Mesothelial cell of epicardium (in vitro differentiated cells): ENCODE results near the gene ZNF318. TPM values are rescaled to one million over a fixed set of nuclear protein-coding genes. Genes with fewer than 3 reads are reported as not detected.

ENCODE experiments used
- DNase-seq, 2 experiments: peaks; one replicate each; pipeline ENCODE4 v3.0.0; 2021; ENCODE audit warnings: low spot score in 2 of 2; ENCODE audit not compliant: unreplicated experiment in 2 of 2
- H3K27ac Mint-ChIP-seq: 2 replicates; pipeline ENCODE4 v1.8.0; 2021; ENCODE audit warnings: mixed read lengths
- H3K27me3 Mint-ChIP-seq: 2 replicates; pipeline ENCODE4 v1.8.0; 2021; ENCODE audit warnings: low read depth, mixed read lengths
- H3K36me3 Mint-ChIP-seq: 2 replicates; pipeline ENCODE4 v1.8.0; 2021; ENCODE audit warnings: mixed read lengths
- H3K4me1 Mint-ChIP-seq: 2 replicates; pipeline ENCODE4 v1.8.0; 2021; ENCODE audit warnings: mixed read lengths
- H3K4me3 Mint-ChIP-seq: 2 replicates; pipeline ENCODE4 v1.8.0; 2021; ENCODE audit warnings: mild to moderate bottlenecking, moderate library complexity, mixed read lengths
- H3K9me3 Mint-ChIP-seq: 2 replicates; pipeline ENCODE4 v1.8.0; 2021; ENCODE audit warnings: mixed read lengths
- total RNA-seq: library from RNA; stranded (reverse); gene quantifications from 3 replicates; pipeline ENCODE4 v1.2.1, GENCODE V29; 2021
- TF ChIP-seq, protein P1 (sequence below): fragments of 200-600 bp; sonication (generic); IDR thresholded peaks from one replicate; pipeline ENCODE4 v1.5.0; 2021; ENCODE audit warnings: antibody characterized with exemption; ENCODE audit not compliant: unreplicated experiment

ZNF318 gene
- total RNA-seq, 1 donor from 2014 or later = 29.0 TPM

DNA sequence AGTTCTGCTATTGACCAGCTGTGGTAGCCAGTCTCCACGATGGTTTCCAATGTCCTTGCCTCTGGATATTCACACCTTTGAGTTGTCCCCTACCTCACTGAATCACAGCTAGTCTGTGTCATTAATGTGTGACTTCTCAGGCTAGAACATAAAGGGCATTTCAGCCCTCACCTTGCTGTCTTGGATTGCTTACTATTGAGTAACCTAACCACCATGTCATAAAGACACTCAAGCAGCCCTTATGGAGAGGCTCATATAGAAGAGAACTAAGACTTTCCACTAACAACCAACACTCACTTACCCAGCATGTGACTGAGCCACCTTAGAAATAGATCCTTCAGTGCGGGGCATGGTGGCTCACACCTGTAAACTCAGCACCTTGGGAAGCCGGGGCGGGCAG lies 38.8 kb upstream of the ZNF318 start:
- DNase-seq = no peak
- Mint-ChIP-seq H3K4me1 (no peaks in the 10 kb centered on the region), H3K9me3 (peaks cover 5% of the 10 kb centered on the region), H3K27ac (no peak overlapping the region), H3K36me3 (peaks cover 16% of the 10 kb centered on the region), H3K27me3 (no peaks in the 10 kb centered on the region), H3K4me3 (no peak overlapping the region)
- TF ChIP-seq, protein P1, sequence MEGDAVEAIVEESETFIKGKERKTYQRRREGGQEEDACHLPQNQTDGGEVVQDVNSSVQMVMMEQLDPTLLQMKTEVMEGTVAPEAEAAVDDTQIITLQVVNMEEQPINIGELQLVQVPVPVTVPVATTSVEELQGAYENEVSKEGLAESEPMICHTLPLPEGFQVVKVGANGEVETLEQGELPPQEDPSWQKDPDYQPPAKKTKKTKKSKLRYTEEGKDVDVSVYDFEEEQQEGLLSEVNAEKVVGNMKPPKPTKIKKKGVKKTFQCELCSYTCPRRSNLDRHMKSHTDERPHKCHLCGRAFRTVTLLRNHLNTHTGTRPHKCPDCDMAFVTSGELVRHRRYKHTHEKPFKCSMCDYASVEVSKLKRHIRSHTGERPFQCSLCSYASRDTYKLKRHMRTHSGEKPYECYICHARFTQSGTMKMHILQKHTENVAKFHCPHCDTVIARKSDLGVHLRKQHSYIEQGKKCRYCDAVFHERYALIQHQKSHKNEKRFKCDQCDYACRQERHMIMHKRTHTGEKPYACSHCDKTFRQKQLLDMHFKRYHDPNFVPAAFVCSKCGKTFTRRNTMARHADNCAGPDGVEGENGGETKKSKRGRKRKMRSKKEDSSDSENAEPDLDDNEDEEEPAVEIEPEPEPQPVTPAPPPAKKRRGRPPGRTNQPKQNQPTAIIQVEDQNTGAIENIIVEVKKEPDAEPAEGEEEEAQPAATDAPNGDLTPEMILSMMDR = no peak

DNA sequence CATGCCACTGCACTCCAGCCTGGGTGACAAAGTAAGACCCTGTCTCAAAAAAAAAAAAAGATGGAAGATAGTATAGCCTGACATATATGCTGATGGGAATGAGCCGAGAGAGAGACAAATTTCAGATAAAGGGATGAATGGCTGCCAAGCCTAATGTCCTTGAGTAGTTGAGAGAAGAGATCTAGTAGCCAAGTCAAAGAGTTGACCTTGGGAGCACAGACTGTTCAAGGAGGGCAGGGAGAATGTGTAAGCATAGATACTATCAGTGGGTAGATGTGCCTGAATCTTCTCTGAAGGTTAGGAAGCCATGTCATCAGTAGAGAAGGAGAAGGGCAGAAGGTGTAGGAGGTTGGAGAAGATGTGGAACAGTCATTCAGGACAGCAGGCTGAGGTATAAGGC lies 37.8 kb upstream of the ZNF318 start:
- Mint-ChIP-seq H3K27ac (no peak overlapping the region), H3K4me3 (no peak overlapping the region), H3K27me3 (no peaks in the 10 kb centered on the region), H3K4me1 (no peaks in the 10 kb centered on the region), H3K36me3 (peaks cover 16% of the 10 kb centered on the region), H3K9me3 (peaks cover 5% of the 10 kb centered on the region)
- TF ChIP-seq, protein P1 = no peak
- DNase-seq = no peak

DNA sequence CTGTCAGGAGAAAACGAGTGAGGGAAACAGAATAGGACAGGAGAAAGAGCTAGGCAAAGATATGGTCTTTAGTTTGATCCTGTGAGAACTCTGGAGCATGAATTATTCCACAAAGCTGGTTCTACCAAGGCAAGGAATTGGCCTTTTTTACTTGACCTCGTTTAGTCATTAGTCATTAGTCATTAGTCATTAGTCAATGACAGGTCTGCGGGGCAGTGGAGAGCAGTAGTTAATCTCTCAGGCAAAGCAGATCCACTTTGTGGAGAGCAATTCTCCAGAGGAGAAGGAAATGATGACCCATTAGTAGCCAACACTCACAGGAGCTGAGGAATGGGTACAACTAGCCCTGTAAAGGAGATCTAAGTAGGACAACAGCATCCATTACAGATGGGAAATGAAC lies 35.9 kb upstream of the ZNF318 start:
- Mint-ChIP-seq H3K4me1 (no peaks in the 10 kb centered on the region), H3K27me3 (no peaks in the 10 kb centered on the region), H3K36me3 (peaks cover 16% of the 10 kb centered on the region), H3K4me3 (no peak overlapping the region), H3K27ac (no peak overlapping the region), H3K9me3 (peaks cover 5% of the 10 kb centered on the region)
- TF ChIP-seq, protein P1 = no peak
- no peak for DNase-seq

DNA sequence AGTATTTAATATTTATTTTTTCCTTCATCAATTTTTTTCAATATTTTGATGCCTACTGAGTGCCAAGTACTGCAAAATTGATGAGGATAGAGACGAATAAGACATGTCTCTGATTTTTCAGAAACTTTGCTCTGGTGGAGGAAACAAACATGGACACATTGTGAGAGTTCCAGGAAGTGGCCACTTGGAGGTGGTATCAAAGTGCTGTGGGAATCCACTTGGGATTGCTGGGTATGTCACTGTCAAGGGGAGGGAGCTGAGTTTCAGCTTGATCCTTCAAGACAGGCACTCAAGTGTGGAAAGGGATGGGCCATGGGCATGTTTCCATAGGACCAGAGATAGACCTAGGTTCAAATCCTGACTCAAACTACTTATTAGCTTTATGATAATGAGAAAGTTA lies 33.4 kb upstream of the ZNF318 start:
- no peak overlapping the region for H3K4me3 Mint-ChIP-seq

DNA sequence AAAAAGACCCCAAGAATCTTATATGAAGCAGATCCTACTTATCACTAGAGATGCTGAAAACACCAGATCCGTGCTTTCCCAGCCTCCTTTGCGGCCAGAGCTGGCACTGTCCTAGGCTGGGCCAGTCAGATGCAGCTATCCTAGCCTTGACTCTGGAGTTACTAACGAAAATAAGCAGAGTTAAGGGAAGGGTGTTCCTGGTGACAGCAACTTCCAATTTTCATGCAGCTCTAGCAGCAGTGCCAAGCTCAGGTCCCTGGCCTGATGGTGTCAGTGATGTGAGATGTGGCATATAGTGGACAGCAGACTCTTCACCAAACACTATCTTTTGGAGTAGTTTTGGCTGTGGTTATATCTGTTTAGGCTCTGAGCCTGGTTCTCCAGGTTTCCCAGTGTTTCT lies 32.3 kb upstream of the ZNF318 start:
- no peak overlapping the region for H3K4me3 Mint-ChIP-seq
- no peak overlapping the region for H3K27ac Mint-ChIP-seq
- peaks cover 5% of the 10 kb centered on the region for H3K9me3 Mint-ChIP-seq
- TF ChIP-seq, protein P1 = no peak
- peaks cover 1% of the 10 kb centered on the region for H3K4me1 Mint-ChIP-seq
- H3K36me3 Mint-ChIP-seq = peaks cover 8% of the 10 kb centered on the region
- no peaks in the 10 kb centered on the region for H3K27me3 Mint-ChIP-seq
- no peak for DNase-seq

More for the DNA sequence above, 33.4 kb upstream of the ZNF318 start:
- Mint-ChIP-seq H3K9me3 (peaks cover 5% of the 10 kb centered on the region), H3K4me1 (no peaks in the 10 kb centered on the region), H3K27me3 (no peaks in the 10 kb centered on the region), H3K27ac (no peak overlapping the region), H3K36me3 (peaks cover 11% of the 10 kb centered on the region)
- TF ChIP-seq, protein P1 = no peak
- DNase-seq = no peak

DNA sequence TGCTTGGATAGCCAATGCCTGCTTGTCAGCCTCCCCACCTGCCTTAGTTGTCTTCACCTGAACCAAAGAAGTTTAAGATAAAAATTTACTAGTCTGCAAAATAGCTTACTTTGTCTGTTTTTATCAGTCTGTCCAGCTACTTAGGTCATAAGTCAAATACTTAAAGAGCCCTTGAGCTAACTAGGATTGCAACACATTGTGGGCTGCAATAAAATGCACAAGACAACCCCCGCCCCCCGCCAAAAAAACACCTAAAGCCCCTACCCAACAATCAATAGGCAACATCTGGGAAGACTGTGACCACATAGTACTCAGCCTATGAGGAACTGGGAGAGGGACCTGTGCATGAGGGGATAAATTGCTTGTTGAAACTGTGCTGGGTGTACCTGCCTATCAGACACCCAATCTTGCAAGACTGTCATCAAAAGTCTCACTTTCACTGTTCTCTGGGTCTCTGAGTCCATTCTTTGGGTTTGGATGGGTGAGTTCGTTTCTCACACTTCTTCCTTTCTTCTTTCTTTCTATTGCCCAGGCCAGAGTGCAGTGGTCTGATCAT lies 30.6 kb upstream of the ZNF318 start:
- DNase-seq = no peak
- H3K27me3 Mint-ChIP-seq = no peaks in the 10 kb centered on the region
- TF ChIP-seq, protein P1 = no peak
- no peaks in the 10 kb centered on the region for H3K36me3 Mint-ChIP-seq
- H3K9me3 Mint-ChIP-seq = no peaks in the 10 kb centered on the region
- H3K4me1 Mint-ChIP-seq = peaks cover 16% of the 10 kb centered on the region
- no peak overlapping the region for H3K27ac Mint-ChIP-seq
- no peak overlapping the region for H3K4me3 Mint-ChIP-seq
